GM23338 (cell line): ENCODE results near the gene PHETA2. TPM values are rescaled to one million over a fixed set of nuclear protein-coding genes. Genes with fewer than 3 reads are reported as not detected.

Experiments
- ATAC-seq: fragments of 200-7000 bp; cut with Tn5 transposase; 3 replicates; pipeline ENCODE4 v1.9.1; 2020
- DNase-seq: peaks from one replicate; pipeline ENCODE4 v3.0.0-alpha.2; 2015; ENCODE audit warnings: low spot score
- H2AFZ ChIP-seq: fragments of 200-600 bp; sonication (generic); 2 replicates; pipeline ENCODE4 v1.8.0; 2016; ENCODE audit warnings: antibody characterized with exemption, mild to moderate bottlenecking, moderate library complexity
- H3F3A ChIP-seq: fragments of 200-600 bp; sonication (generic); replicated peaks from 2 replicates; pipeline ENCODE4 v1.8.0; 2017; ENCODE audit warnings: antibody characterized with exemption, mixed run types, low read depth
- H3K27ac ChIP-seq: fragments of 200-600 bp; sonication (generic); 2 replicates; pipeline ENCODE4 v1.6.1; 2016; ENCODE audit warnings: low read depth
- H3K27me3 ChIP-seq: fragments of 200-600 bp; sonication (generic); 2 replicates; pipeline ENCODE4 v1.8.0; 2016; ENCODE audit warnings: mild to moderate bottlenecking, mixed run types, moderate library complexity; ENCODE audit not compliant: insufficient read depth
- H3K36me3 ChIP-seq: fragments of 200-600 bp; sonication (generic); 2 replicates; pipeline ENCODE4 v1.8.0; 2016; ENCODE audit warnings: mild to moderate bottlenecking; ENCODE audit not compliant: insufficient read depth
- H3K4me1 ChIP-seq: fragments of 200-600 bp; sonication (generic); 2 replicates; pipeline ENCODE4 v1.8.0; 2016; ENCODE audit warnings: mild to moderate bottlenecking, moderate library complexity; ENCODE audit not compliant: insufficient read depth
- H3K4me2 ChIP-seq: fragments of 200-600 bp; sonication (generic); 2 replicates; pipeline ENCODE4 v1.7.1; 2017; ENCODE audit warnings: mixed run types
- H3K4me3 ChIP-seq: fragments of 200-600 bp; sonication (generic); 2 replicates; pipeline ENCODE4 v1.6.1; 2016; ENCODE audit warnings: mixed run types
- H3K79me2 ChIP-seq: fragments of 200-600 bp; sonication (generic); replicated peaks from 2 replicates; pipeline ENCODE4 v1.8.0; 2017; ENCODE audit warnings: mild to moderate bottlenecking; ENCODE audit not compliant: insufficient read depth
- H3K9me2 ChIP-seq: fragments of 200-600 bp; sonication (generic); 2 replicates; pipeline ENCODE4 v1.8.0; 2017; ENCODE audit not compliant: insufficient read depth
- H4K20me1 ChIP-seq: fragments of 200-600 bp; sonication (generic); replicated peaks from 2 replicates; pipeline ENCODE4 v1.8.0; 2017; ENCODE audit warnings: mild to moderate bottlenecking; ENCODE audit not compliant: insufficient read depth
- H3K27ac Mint-ChIP-seq: 2 replicates; pipeline ENCODE4 v1.8.0; 2020; ENCODE audit warnings: inconsistent platforms, mild to moderate bottlenecking, moderate library complexity, mixed read lengths
- H3K27me3 Mint-ChIP-seq: 3 replicates; pipeline ENCODE4 v1.8.0; 2022; ENCODE audit warnings: low read depth, mild to moderate bottlenecking, moderate library complexity, mixed read lengths, inconsistent platforms; ENCODE audit not compliant: insufficient read depth, poor library complexity
- H3K36me3 Mint-ChIP-seq: 3 replicates; pipeline ENCODE4 v1.8.0; 2021; ENCODE audit warnings: low read depth, mild to moderate bottlenecking, inconsistent platforms, moderate library complexity, mixed read lengths
- H3K4me1 Mint-ChIP-seq: 3 replicates; pipeline ENCODE4 v1.8.0; 2020; ENCODE audit warnings: mild to moderate bottlenecking, inconsistent platforms, mixed read lengths
- H3K4me3 Mint-ChIP-seq: 3 replicates; pipeline ENCODE4 v1.8.0; 2021; ENCODE audit warnings: moderate library complexity, mild to moderate bottlenecking, inconsistent platforms, mixed read lengths
- H3K9me3 Mint-ChIP-seq: 3 replicates; pipeline ENCODE4 v1.8.0; 2020; ENCODE audit warnings: moderate library complexity, mild to moderate bottlenecking, inconsistent platforms, mixed read lengths
- EZH2 ChIP-seq: fragments of 200-600 bp; sonication (generic); IDR thresholded peaks from one replicate; pipeline ENCODE4 v1.8.0; 2017; ENCODE audit warnings: antibody characterized with exemption, mild to moderate bottlenecking, low read depth; ENCODE audit not compliant: unreplicated experiment
- EZH2phosphoT487 ChIP-seq: fragments of 200-600 bp; sonication (generic); IDR thresholded peaks from one replicate; pipeline ENCODE4 v1.8.1; 2018; ENCODE audit warnings: antibody characterized with exemption; ENCODE audit not compliant: unreplicated experiment
- JUNB ChIP-seq: IDR thresholded peaks from one replicate; pipeline ENCODE4 v1.6.1; 2016; ENCODE audit warnings: antibody characterized with exemption; ENCODE audit not compliant: unreplicated experiment
- NANOG ChIP-seq: IDR thresholded peaks from 2 replicates; pipeline ENCODE4 v1.6.1; 2016; ENCODE audit warnings: antibody characterized with exemption, borderline replicate concordance
- POLR2AphosphoS5 ChIP-seq: IDR thresholded peaks from 2 replicates; pipeline ENCODE4 v1.6.1; 2016; ENCODE audit warnings: antibody characterized with exemption, low read depth
- STAT1 ChIP-seq: IDR thresholded peaks from one replicate; pipeline ENCODE4 v1.6.1; 2016; ENCODE audit warnings: antibody characterized with exemption; ENCODE audit not compliant: unreplicated experiment
- ZNF114 ChIP-seq: fragments of 250-450 bp; sonication (Bioruptor Pico); IDR thresholded peaks from 2 replicates; pipeline ENCODE4 v1.5.0; 2020; ENCODE audit warnings: mild to moderate bottlenecking, moderate library complexity
- long read RNA-seq: library from polyadenylated mRNA; unstranded; transcript quantifications from one replicate; pipeline ENCODE4 v2.0.0, GENCODE V29; 2020; ENCODE audit not compliant: unreplicated experiment
- polyA plus RNA-seq: library from polyadenylated mRNA; unstranded; fragments of >200 nt; fragmentation: Nextera tagmentation; extraction: Ambion mirVana; gene quantifications from 2 replicates; pipeline ENCODE4 v1.2.1, GENCODE V29; 2016
- total RNA-seq: library from RNA; depleted of rRNA; stranded (reverse); fragments of >200 nt; shearing (Covaris generic); gene quantifications from 2 replicates; pipeline ENCODE4 v1.2.3, GENCODE V29; 2014; rRNA removed
- TF ChIP-seq, protein P1 (sequence below), 2 experiments: fragments of 200-600 bp in 1 of 2; sonication (generic) in 1 of 2; conservative IDR thresholded peaks; 2 replicates each; pipeline versions ENCODE4 v1.5.1 to v1.6.1; 2016 to 2017; ENCODE audit warnings: antibody characterized with exemption in 2 of 2, low read depth in 2 of 2, mild to moderate bottlenecking in 2 of 2, moderate library complexity in 1 of 2
- TF ChIP-seq, protein P2 (sequence below): IDR thresholded peaks from 2 replicates; pipeline ENCODE4 v1.6.1; 2016; ENCODE audit warnings: antibody characterized with exemption
- TF ChIP-seq, protein P3 (sequence below): IDR thresholded peaks from one replicate; pipeline ENCODE4 v1.6.1; 2018; ENCODE audit warnings: antibody characterized with exemption; ENCODE audit not compliant: unreplicated experiment
- TF ChIP-seq, protein P4 (sequence below): fragments of 250-450 bp; sonication (Bioruptor Pico); IDR thresholded peaks from 2 replicates; pipeline ENCODE4 v1.5.0; 2020; ENCODE audit warnings: mild to moderate bottlenecking, moderate library complexity

PHETA2 gene, protein sequence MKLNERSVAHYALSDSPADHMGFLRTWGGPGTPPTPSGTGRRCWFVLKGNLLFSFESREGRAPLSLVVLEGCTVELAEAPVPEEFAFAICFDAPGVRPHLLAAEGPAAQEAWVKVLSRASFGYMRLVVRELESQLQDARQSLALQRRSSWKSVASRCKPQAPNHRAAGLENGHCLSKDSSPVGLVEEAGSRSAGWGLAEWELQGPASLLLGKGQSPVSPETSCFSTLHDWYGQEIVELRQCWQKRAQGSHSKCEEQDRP
- 5.9 and 7.6 TPM in 2 replicates for total RNA-seq
- polyA plus RNA-seq = 3.8 and 4.5 TPM in 2 replicates
- long read RNA-seq, partial matches to known transcripts = 0 of 2 reads
- long read RNA-seq, other reads (novel, unspliced or antisense) = 0 of 2 reads

DNA sequence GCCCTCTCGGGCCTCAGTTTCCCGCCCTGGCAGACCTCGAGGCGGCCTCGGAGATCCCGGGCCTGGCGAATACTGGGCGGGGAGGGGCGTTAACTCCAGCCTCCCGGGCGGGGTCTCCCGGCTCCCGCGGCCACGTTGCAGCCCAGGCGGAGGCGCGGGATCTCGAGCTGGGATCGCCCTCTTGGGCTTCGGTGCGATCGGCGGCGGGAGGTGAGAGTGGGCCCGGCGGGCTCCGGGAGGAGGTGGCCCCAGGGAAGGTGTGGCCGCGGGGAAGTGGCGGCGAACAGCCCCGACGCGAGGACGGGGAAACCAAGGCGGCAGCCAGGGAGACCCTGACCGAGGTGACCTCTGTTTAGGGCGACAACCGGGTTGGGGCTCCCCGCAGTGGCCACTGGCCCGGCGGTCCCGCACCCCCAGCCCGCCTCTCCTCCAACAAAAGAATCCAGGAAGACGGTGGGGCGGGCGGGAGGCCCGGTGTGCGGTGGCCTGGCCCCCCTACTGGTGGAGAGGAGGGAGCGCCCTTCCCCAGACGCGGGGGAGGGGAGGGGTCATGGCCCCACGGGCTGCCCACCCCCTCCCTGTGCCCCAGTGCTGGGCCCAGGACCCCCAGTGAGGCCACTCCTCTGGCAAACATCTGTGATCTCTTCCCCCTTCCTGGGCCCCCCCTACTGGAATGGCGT lies at the start of gene PHETA2:
PHETA2 (plus strand) TSS at position 117 of the 680 bp plus-strand sequence. CDS start 3,046 bp downstream, outside the sequence.
- peak; percentile 68 for DNase-seq
- Mint-ChIP-seq H3K36me3 (no peaks in the 10 kb centered on the region), H3K27ac (no peak within 1 kb of the TSS), H3K9me3 (no peaks in the 10 kb centered on the region; the same call in 2 of the 3 replicates), H3K4me3 (peak within 1 kb of the TSS; percentile 64), H3K4me1 (peaks cover 33% of the 10 kb centered on the region), H3K27me3 (peaks cover 24% of the 10 kb centered on the region)
- peak within 1 kb of the TSS; percentile 57 for H3K4me3 ChIP-seq
- TF ChIP-seq, protein P1, sequence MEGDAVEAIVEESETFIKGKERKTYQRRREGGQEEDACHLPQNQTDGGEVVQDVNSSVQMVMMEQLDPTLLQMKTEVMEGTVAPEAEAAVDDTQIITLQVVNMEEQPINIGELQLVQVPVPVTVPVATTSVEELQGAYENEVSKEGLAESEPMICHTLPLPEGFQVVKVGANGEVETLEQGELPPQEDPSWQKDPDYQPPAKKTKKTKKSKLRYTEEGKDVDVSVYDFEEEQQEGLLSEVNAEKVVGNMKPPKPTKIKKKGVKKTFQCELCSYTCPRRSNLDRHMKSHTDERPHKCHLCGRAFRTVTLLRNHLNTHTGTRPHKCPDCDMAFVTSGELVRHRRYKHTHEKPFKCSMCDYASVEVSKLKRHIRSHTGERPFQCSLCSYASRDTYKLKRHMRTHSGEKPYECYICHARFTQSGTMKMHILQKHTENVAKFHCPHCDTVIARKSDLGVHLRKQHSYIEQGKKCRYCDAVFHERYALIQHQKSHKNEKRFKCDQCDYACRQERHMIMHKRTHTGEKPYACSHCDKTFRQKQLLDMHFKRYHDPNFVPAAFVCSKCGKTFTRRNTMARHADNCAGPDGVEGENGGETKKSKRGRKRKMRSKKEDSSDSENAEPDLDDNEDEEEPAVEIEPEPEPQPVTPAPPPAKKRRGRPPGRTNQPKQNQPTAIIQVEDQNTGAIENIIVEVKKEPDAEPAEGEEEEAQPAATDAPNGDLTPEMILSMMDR (conservative IDR thresholded peaks at IDR 0.05; ENCODE audit: low read depth in 2 of 2) = peak in 1 of 2 experiments; percentile 33; a peak in 2 of 4 replicates
- TF ChIP-seq EZH2 (no peak), NANOG (no peak), POLR2AphosphoS5 (0 out of 2 replicates have a peak, but pooled peaks have one; percentile 17), EZH2phosphoT487 (no peak), JUNB (no peak), ZNF114 (no peak), STAT1 (no peak)
- TF ChIP-seq, protein P2, sequence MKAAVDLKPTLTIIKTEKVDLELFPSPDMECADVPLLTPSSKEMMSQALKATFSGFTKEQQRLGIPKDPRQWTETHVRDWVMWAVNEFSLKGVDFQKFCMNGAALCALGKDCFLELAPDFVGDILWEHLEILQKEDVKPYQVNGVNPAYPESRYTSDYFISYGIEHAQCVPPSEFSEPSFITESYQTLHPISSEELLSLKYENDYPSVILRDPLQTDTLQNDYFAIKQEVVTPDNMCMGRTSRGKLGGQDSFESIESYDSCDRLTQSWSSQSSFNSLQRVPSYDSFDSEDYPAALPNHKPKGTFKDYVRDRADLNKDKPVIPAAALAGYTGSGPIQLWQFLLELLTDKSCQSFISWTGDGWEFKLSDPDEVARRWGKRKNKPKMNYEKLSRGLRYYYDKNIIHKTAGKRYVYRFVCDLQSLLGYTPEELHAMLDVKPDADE = no peak
- TF ChIP-seq, protein P3, sequence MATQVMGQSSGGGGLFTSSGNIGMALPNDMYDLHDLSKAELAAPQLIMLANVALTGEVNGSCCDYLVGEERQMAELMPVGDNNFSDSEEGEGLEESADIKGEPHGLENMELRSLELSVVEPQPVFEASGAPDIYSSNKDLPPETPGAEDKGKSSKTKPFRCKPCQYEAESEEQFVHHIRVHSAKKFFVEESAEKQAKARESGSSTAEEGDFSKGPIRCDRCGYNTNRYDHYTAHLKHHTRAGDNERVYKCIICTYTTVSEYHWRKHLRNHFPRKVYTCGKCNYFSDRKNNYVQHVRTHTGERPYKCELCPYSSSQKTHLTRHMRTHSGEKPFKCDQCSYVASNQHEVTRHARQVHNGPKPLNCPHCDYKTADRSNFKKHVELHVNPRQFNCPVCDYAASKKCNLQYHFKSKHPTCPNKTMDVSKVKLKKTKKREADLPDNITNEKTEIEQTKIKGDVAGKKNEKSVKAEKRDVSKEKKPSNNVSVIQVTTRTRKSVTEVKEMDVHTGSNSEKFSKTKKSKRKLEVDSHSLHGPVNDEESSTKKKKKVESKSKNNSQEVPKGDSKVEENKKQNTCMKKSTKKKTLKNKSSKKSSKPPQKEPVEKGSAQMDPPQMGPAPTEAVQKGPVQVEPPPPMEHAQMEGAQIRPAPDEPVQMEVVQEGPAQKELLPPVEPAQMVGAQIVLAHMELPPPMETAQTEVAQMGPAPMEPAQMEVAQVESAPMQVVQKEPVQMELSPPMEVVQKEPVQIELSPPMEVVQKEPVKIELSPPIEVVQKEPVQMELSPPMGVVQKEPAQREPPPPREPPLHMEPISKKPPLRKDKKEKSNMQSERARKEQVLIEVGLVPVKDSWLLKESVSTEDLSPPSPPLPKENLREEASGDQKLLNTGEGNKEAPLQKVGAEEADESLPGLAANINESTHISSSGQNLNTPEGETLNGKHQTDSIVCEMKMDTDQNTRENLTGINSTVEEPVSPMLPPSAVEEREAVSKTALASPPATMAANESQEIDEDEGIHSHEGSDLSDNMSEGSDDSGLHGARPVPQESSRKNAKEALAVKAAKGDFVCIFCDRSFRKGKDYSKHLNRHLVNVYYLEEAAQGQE = no peak
- TF ChIP-seq, protein P4, sequence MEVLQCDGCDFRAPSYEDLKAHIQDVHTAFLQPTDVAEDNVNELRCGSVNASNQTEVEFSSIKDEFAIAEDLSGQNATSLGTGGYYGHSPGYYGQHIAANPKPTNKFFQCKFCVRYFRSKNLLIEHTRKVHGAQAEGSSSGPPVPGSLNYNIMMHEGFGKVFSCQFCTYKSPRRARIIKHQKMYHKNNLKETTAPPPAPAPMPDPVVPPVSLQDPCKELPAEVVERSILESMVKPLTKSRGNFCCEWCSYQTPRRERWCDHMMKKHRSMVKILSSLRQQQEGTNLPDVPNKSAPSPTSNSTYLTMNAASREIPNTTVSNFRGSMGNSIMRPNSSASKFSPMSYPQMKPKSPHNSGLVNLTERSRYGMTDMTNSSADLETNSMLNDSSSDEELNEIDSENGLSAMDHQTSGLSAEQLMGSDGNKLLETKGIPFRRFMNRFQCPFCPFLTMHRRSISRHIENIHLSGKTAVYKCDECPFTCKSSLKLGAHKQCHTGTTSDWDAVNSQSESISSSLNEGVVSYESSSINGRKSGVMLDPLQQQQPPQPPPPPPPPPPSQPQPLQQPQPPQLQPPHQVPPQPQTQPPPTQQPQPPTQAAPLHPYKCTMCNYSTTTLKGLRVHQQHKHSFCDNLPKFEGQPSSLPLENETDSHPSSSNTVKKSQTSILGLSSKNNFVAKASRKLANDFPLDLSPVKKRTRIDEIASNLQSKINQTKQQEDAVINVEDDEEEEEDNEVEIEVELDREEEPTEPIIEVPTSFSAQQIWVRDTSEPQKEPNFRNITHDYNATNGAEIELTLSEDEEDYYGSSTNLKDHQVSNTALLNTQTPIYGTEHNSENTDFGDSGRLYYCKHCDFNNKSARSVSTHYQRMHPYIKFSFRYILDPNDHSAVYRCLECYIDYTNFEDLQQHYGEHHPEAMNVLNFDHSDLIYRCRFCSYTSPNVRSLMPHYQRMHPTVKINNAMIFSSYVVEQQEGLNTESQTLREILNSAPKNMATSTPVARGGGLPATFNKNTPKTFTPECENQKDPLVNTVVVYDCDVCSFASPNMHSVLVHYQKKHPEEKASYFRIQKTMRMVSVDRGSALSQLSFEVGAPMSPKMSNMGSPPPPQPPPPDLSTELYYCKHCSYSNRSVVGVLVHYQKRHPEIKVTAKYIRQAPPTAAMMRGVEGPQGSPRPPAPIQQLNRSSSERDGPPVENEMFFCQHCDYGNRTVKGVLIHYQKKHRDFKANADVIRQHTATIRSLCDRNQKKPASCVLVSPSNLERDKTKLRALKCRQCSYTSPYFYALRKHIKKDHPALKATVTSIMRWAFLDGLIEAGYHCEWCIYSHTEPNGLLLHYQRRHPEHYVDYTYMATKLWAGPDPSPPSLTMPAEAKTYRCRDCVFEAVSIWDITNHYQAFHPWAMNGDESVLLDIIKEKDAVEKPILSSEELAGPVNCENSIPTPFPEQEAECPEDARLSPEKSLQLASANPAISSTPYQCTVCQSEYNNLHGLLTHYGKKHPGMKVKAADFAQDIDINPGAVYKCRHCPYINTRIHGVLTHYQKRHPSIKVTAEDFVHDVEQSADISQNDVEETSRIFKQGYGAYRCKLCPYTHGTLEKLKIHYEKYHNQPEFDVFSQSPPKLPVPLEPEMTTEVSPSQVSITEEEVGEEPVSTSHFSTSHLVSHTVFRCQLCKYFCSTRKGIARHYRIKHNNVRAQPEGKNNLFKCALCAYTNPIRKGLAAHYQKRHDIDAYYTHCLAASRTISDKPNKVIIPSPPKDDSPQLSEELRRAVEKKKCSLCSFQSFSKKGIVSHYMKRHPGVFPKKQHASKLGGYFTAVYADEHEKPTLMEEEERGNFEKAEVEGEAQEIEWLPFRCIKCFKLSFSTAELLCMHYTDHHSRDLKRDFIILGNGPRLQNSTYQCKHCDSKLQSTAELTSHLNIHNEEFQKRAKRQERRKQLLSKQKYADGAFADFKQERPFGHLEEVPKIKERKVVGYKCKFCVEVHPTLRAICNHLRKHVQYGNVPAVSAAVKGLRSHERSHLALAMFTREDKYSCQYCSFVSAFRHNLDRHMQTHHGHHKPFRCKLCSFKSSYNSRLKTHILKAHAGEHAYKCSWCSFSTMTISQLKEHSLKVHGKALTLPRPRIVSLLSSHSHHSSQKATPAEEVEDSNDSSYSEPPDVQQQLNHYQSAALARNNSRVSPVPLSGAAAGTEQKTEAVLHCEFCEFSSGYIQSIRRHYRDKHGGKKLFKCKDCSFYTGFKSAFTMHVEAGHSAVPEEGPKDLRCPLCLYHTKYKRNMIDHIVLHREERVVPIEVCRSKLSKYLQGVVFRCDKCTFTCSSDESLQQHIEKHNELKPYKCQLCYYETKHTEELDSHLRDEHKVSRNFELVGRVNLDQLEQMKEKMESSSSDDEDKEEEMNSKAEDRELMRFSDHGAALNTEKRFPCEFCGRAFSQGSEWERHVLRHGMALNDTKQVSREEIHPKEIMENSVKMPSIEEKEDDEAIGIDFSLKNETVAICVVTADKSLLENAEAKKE = no peak
- H3K36me3 ChIP-seq = no peaks in the 10 kb centered on the region
- peak; percentile 8 for ATAC-seq
- H2AFZ ChIP-seq = peak within 1 kb of the TSS; percentile 80
- no peaks in the 10 kb centered on the region for H3K9me2 ChIP-seq
- H3K4me1 ChIP-seq = peaks cover 37% of the 10 kb centered on the region
- H3F3A ChIP-seq = peaks cover 21% of the 10 kb centered on the region
- H3K27ac ChIP-seq = no peak within 1 kb of the TSS
- H3K4me2 ChIP-seq = peak within 1 kb of the TSS; percentile 83
- peaks cover 11% of the 10 kb centered on the region for H3K27me3 ChIP-seq
- no peaks in the 10 kb centered on the region for H4K20me1 ChIP-seq
- H3K79me2 ChIP-seq = no peaks in the 10 kb centered on the region; the same call in 1 of the 2 replicates
